HepG2 (cell line): Measurements from ENCODE around the gene THRSP. TPM values are rescaled to one million over a fixed set of nuclear protein-coding genes. Genes with fewer than 3 reads are reported as not detected.

Experiments used
- AKAP8 ChIP-seq: sonication (generic); formaldehyde crosslinking; IDR thresholded peaks from 2 replicates; pipeline ENCODE4 v1.5.1; 2020; ENCODE audit warnings: mild to moderate bottlenecking, missing genetic modification reagents
- ATF3 ChIP-seq: sonication (generic); formaldehyde crosslinking; IDR thresholded peaks from 2 replicates; pipeline ENCODE4 v1.4.0; 2020; ENCODE audit warnings: missing genetic modification reagents
- HNRNPH1 ChIP-seq: fragments of 200-400 bp; formaldehyde crosslinking; optimal IDR thresholded peaks from 2 replicates; pipeline ENCODE3; 2017; ENCODE audit warnings: mild to moderate bottlenecking, low read depth, low read length
- PAXIP1 ChIP-seq: sonication (generic); formaldehyde crosslinking; conservative IDR thresholded peaks from 2 replicates; pipeline ENCODE4 v1.4.0; 2020; ENCODE audit warnings: mild to moderate bottlenecking, missing genetic modification reagents, moderate library complexity
- POGZ ChIP-seq: sonication (generic); formaldehyde crosslinking; IDR thresholded peaks from 2 replicates; pipeline ENCODE4 v1.4.0; 2020; ENCODE audit warnings: mild to moderate bottlenecking, missing genetic modification reagents
- SALL1 ChIP-seq: sonication (generic); formaldehyde crosslinking; IDR thresholded peaks from 2 replicates; pipeline ENCODE4 v1.8.0; 2022; ENCODE audit warnings: mild to moderate bottlenecking, missing genetic modification reagents
- TGIF2 ChIP-seq: IDR thresholded peaks from 2 replicates; pipeline ENCODE4 v1.6.1; 2016; ENCODE audit warnings: control low read depth, missing compliant biosample characterization
- ZFP36 ChIP-seq: fragments of 150-350 bp; IDR thresholded peaks from 2 replicates; pipeline ENCODE4 v1.6.1; 2018; ENCODE audit warnings: borderline replicate concordance, low read length, low read depth; ENCODE audit not compliant: partially characterized antibody
- ZNF121 ChIP-seq: sonication (generic); formaldehyde crosslinking; IDR thresholded peaks from 2 replicates; pipeline ENCODE4 v1.5.0; 2020; ENCODE audit warnings: mild to moderate bottlenecking, missing genetic modification reagents
- ZNF362 ChIP-seq: sonication (generic); formaldehyde crosslinking; IDR thresholded peaks from 2 replicates; pipeline ENCODE4 v1.4.0; 2020; ENCODE audit warnings: missing genetic modification reagents, mild to moderate bottlenecking, borderline replicate concordance
- ZNF431 ChIP-seq: sonication (generic); formaldehyde crosslinking; IDR thresholded peaks from 2 replicates; pipeline ENCODE4 v1.9.0; 2022; ENCODE audit warnings: missing genetic modification reagents, low read depth, mild to moderate bottlenecking, borderline replicate concordance
- ZNF512 ChIP-seq: sonication (generic); formaldehyde crosslinking; IDR thresholded peaks from 2 replicates; pipeline ENCODE4 v1.4.0; 2020; ENCODE audit warnings: mild to moderate bottlenecking, missing genetic modification reagents
- ZNF687 ChIP-seq: sonication (generic); formaldehyde crosslinking; IDR thresholded peaks from 2 replicates; pipeline ENCODE4 v1.5.1; 2020; ENCODE audit warnings: mild to moderate bottlenecking, missing genetic modification reagents, moderate library complexity
- ZNF879 ChIP-seq: sonication (generic); formaldehyde crosslinking; IDR thresholded peaks from 2 replicates; pipeline ENCODE4 v1.8.1; 2023; ENCODE audit warnings: missing genetic modification reagents
- polyA plus RNA-seq, 8 experiments: library from polyadenylated mRNA; depleted of rRNA in 3 of 8; stranded (reverse) in 7 of 8; unstranded in 1 of 8; fragments of >200 nt; fragmentation: Illumina TruSeq in 4 of 8; extraction: Trizol in 4 of 8; gene quantifications; 2 replicates each; pipeline versions ENCODE4 v1.2.1 to v1.2.3, GENCODE V29; 2011 to 2016; ENCODE audit warnings: low read depth in 4 of 8, missing spikeins in 1 of 8, mixed read lengths in 1 of 8; ENCODE audit not compliant: insufficient read depth in 1 of 8
- total RNA-seq, 5 experiments: library from RNA; depleted of rRNA; stranded (reverse); fragments of >200 nt; fragmentation: Illumina TruSeq; extraction: Trizol; gene quantifications; 2 replicates each; pipeline ENCODE4 v1.2.3, GENCODE V29; 2016; ENCODE audit warnings: low read depth in 1 of 5

THRSP gene
- total and polyA plus RNA-seq, 2 of the 13 experiments (the other 11 are each of a cell fraction or from before 2014, with no cell fraction given), result 0.13 to 0.58 TPM

GRCh38 chr11:78057462-78058055 is 6.1 kb upstream of the THRSP start (continued):
- TF ChIP-seq HNRNPH1 (no peak), ZFP36 (no peak), AKAP8 (CRISPR knock-in tag) (no peak), ZNF687 (CRISPR knock-in tag) (peak; percentile 25; the same call in 1 of the 2 replicates), POGZ (CRISPR knock-in tag) (no peak), ZNF879 (CRISPR knock-in tag) (no peak), ZNF512 (no peak), ZNF121 (CRISPR knock-in tag) (peak; percentile 41; the same call in 1 of the 2 replicates), TGIF2 (no peak), PAXIP1 (peak; percentile 34; the same call in 1 of the 2 replicates), ATF3 (CRISPR knock-in tag) (no peak), SALL1 (CRISPR knock-in tag) (peak; percentile 27; the same call in 1 of the 2 replicates), ZNF362 (CRISPR knock-in tag) (0 out of 2 replicates have a peak, but pooled peaks have one; percentile 54), ZNF431 (CRISPR knock-in tag) (no peak)
